GM18868 (cell line): ENCODE data around the gene KCNQ1OT1.

Experiments
- ATAC-seq: cut with Tn5 transposase; IDR thresholded peaks from one replicate; pipeline ENCODE4 v1.9.1; 2021; ENCODE audit warnings: mild to moderate bottlenecking, moderate library complexity; ENCODE audit not compliant: unreplicated experiment

The KCNQ1OT1 gene

GRCh38 chr11:2612884-2613571 lies 86.8 kb downstream of the KCNQ1OT1 start:
- ATAC-seq: no peak

- ATAC-seq: no peak
These were observed 90.4 kb downstream of the KCNQ1OT1 start for GRCh38 chr11:2609345-2609744.

- no peak for ATAC-seq
These were observed 100.1 kb downstream of the KCNQ1OT1 start for GRCh38 chr11:2599561-2600189.

- ATAC-seq: no peak
These were observed 104.6 kb downstream of the KCNQ1OT1 start for GRCh38 chr11:2595204-2595603.

GRCh38 chr11:2594267-2594666 lies 105.5 kb downstream of the KCNQ1OT1 start:
- no peak for ATAC-seq

- ATAC-seq: no peak
These were observed 106.3 kb downstream of the KCNQ1OT1 start for GRCh38 chr11:2593393-2593950.

- ATAC-seq: no peak
These were observed 107.0 kb downstream of the KCNQ1OT1 start for GRCh38 chr11:2592559-2593392.

- no peak for ATAC-seq
These were observed 108.0 kb downstream of the KCNQ1OT1 start for GRCh38 chr11:2591805-2592204.

GRCh38 chr11:2590965-2591754 lies 108.6 kb downstream of the KCNQ1OT1 start:
- ATAC-seq: no peak

GRCh38 chr11:2590131-2590964 lies 109.4 kb downstream of the KCNQ1OT1 start:
- ATAC-seq: no peak

- no peak for ATAC-seq
These were observed 110.3 kb downstream of the KCNQ1OT1 start for GRCh38 chr11:2589538-2589934.

- no peak for ATAC-seq
These were observed 110.8 kb downstream of the KCNQ1OT1 start for GRCh38 chr11:2588809-2589537.

GRCh38 chr11:2587976-2588748 lies 111.6 kb downstream of the KCNQ1OT1 start:
- ATAC-seq: no peak

- ATAC-seq: no peak
These were observed 112.5 kb downstream of the KCNQ1OT1 start for GRCh38 chr11:2587132-2587930.

- no peak for ATAC-seq
These were observed 113.0 kb downstream of the KCNQ1OT1 start for GRCh38 chr11:2586793-2587131.

- no peak for ATAC-seq
These were observed 113.6 kb downstream of the KCNQ1OT1 start for GRCh38 chr11:2586087-2586792.

GRCh38 chr11:2585566-2586086 lies 114.2 kb downstream of the KCNQ1OT1 start:
- ATAC-seq: no peak
